ENCODE results near the gene MCM9.

DNA sequence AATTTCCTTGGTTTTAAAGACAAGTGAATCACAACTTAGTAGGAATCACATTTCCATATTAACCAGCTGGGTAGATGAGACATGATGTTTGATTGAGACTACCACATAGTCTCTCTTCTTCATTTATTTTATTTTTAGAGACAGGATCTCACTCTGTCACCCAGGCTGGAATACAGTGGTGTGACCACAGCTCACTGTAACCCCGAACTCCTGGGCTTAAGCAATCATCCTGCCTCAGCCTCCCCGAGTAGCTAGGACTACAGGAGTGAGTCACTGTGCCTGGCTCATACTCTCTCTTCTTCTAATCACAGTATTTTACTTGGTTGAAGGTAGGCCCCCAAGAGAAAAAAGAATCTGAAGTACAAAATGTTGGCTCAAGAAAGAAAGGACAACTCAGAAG lies 121.2 kb downstream of the MCM9 start:
- TF ChIP-seq, protein P1, sequence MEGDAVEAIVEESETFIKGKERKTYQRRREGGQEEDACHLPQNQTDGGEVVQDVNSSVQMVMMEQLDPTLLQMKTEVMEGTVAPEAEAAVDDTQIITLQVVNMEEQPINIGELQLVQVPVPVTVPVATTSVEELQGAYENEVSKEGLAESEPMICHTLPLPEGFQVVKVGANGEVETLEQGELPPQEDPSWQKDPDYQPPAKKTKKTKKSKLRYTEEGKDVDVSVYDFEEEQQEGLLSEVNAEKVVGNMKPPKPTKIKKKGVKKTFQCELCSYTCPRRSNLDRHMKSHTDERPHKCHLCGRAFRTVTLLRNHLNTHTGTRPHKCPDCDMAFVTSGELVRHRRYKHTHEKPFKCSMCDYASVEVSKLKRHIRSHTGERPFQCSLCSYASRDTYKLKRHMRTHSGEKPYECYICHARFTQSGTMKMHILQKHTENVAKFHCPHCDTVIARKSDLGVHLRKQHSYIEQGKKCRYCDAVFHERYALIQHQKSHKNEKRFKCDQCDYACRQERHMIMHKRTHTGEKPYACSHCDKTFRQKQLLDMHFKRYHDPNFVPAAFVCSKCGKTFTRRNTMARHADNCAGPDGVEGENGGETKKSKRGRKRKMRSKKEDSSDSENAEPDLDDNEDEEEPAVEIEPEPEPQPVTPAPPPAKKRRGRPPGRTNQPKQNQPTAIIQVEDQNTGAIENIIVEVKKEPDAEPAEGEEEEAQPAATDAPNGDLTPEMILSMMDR (IDR thresholded peaks at IDR 0.05) = no peak
- TF ChIP-seq POLR2A (IDR thresholded peaks at IDR 0.05) = no peak

Measured in adrenal gland (tissue), 5 donors.